Gastroesophageal sphincter (tissue), 3 donors: ENCODE data around the gene MGLL.

Experiments used
- CTCF ChIP-seq, 4 experiments: fragments of 200-600 bp in 2 of 4; fragments of 450-650 bp in 2 of 4; sonication (generic) in 1 of 4; IDR thresholded peaks; one replicate each; pipeline ENCODE4 v1.5.1; 2017 to 2019; ENCODE audit warnings: antibody characterized with exemption in 4 of 4, mild to moderate bottlenecking in 2 of 4, moderate library complexity in 2 of 4
- EP300 ChIP-seq: sonication (generic); formaldehyde crosslinking; IDR thresholded peaks from one replicate; pipeline ENCODE4 v1.6.1; 2017; ENCODE audit warnings: antibody characterized with exemption, mild to moderate bottlenecking
- POLR2A ChIP-seq, 2 donors: fragments of 450-650 bp; IDR thresholded peaks; one replicate each; pipeline ENCODE4 v1.6.1; 2017; ENCODE audit warnings: antibody characterized with exemption in 2 of 2, mild to moderate bottlenecking in 2 of 2, moderate library complexity in 1 of 2

- TF ChIP-seq CTCF (IDR thresholded peaks at IDR 0.05) (no peak), POLR2A (IDR thresholded peaks at IDR 0.05) (no peak), EP300 (no peak)
These were observed 11.1 kb upstream of the MGLL start for GRCh38 chr3:127833281-127834032.
